GM18511 (cell line): Measurements from ENCODE around the gene ADM5.
"Not testable (repeated sequence)": the region's sequence is repeated elsewhere in the genome, so short reads cannot be mapped to it uniquely, and the experiment has no call there.

Source experiments
- ATAC-seq: cut with Tn5 transposase; IDR thresholded peaks from one replicate; pipeline ENCODE4 v1.9.1; 2021; ENCODE audit warnings: mild to moderate bottlenecking, moderate library complexity; ENCODE audit not compliant: unreplicated experiment

Gene ADM5

DNA sequence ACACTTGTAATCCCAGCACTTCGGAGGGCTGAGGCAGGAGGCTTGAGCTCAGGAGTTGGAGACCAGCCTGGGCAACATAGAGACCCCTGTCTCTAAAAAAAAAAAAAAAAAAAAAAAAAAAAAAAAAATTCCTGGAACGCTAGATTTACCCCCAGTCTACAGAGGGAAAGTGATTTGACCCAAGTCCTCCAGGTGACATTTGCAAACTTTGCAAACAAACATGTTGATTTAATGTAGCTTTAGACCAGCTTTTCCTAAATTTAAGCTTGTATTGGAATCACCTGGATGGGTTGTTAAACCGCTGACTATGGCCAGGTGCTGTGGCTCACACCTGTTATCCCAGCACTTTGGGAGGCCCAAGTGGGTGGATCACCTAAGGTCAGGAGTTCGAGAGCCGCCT, 10.0 kb downstream of the ADM5 start:
- ATAC-seq, result no peak

DNA sequence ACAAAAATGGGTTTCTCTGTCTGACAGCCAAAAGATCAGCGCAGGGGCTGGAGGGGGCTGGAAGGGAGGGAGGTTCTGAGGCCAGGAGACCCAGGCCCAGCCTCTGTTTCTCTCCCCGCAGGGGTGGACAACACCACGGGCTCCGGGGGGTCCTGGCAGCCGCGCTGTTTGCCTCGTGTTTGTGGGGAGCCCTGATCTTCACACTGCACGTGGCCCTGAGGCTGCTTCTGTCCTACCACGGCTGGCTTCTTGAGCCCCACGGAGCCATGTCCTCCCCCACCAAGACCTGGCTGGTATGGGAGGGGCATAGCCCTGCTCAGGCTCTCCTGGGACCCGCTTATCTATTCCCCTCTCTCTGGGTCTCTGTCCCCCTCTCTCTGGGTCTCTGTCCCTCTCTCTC, 11.2 kb downstream of the ADM5 start:
- ATAC-seq, result no peak

DNA sequence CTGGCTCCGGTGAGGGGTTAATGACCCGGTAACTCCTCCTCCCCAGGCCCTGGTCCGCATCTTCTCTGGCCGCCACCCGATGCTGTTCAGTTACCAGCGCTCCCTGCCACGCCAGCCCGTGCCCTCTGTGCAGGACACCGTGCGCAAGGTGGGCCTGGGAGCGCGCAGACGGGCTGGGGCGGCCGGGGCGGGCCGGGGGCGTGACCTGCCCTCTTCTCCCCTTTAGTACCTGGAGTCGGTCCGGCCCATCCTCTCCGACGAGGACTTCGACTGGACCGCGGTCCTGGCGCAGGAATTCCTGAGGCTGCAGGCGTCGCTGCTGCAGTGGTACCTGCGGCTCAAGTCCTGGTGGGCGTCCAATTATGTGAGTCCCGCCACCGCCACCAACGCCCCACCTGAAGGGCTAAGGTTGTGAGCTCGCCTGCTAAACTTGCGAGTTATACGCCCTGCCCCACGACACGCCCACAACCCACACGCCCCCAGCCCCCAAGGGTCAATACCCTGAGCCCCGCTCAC, 11.9 kb downstream of the ADM5 start:
- no peak for ATAC-seq

DNA sequence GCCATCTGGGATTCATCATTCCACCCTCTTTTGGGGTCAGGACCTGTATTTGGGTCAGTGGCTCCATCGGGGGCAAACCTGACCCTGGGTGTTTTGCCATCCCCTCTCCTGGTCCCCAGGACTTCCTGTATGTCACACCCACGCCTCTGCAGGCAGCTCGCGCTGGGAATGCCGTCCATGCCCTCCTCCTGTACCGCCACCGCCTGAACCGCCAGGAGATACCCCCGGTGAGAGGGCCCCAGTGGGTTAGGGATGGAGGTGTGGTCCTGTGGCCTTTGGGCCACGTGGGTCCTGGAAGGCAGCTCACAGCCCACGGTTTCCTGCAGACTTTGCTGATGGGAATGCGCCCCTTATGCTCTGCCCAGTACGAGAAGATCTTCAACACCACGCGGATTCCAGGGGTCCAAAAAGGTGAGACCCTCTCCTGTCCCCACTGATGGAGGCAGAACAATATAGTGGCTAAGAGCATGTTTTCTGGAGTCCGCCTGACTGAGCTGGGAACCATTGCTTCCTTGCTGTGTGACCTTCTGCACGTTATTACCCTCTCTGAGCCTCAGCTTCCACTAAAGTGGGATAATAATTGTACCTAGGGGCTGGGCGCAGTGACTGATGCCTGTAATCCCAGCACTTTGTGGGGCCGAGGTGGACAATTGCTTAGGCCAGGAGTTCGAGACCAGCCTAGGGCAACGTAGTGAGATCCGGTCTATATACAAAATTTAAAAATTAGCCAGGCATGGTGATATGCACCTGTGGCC, 15.7 kb downstream of the ADM5 start:
- ATAC-seq, result no peak

DNA sequence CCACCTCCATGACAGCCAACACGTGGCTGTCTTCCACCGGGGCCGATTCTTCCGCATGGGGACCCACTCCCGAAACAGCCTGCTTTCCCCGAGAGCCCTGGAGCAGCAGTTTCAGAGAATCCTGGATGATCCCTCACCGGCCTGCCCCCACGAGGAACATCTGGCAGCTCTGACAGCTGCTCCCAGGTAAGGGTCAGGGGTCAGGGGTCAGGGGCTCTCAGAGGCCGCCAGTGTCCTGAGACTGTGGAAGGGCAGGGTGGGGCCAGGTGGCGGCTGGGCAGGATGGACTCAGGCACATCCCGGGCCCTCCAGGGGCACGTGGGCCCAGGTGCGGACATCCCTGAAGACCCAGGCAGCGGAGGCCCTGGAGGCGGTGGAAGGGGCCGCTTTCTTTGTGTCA, 16.5 kb downstream of the ADM5 start:
- ATAC-seq, result no peak

DNA sequence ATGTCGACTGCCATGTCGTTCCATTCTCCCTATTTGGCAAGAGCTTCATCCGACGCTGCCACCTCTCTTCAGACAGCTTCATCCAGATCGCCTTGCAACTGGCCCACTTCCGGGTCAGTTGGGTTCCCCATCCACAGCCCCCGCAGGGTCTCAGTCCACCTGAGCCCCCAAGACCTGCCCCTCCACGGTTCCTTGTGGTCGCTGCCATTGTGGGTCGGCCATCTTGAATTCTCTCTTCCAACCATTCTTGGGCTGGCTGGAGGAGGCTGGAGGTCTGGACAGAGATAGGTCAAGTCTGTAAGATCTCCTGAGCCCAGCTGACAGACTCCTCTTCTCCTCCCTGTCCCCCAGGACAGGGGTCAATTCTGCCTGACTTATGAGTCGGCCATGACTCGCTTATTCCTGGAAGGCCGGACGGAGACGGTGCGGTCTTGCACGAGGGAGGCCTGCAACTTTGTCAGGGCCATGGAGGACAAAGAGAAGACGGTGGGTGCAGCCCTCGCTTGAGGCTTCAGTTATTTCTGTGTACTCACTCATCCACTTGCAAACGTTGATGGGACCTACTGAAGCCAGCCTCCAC, 21.1 kb downstream of the ADM5 start:
- ATAC-seq, result no peak

DNA sequence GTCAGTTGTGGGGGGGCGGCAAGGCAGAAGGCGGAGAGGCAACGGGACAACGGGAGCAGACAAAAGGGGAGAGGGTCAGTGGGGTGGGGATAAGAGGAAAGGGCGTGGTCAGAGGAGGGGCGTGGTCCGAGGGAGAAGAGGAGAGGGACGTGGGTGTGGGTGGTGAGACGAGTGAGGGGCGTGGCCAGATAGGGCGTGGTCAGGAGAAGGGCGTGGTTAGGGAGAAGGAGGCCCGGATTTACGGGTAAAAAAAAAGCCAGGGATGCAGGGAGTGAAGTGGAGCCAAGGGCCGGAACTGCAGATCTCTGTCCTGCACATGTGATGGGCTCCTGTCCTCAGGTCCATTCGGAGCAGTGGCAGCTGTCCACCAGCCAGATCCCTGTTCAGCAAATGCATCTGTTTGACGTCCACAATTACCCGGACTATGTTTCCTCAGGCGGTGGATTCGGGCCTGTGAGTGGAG, 23.0 kb downstream of the ADM5 start:
- ATAC-seq, result no peak

DNA sequence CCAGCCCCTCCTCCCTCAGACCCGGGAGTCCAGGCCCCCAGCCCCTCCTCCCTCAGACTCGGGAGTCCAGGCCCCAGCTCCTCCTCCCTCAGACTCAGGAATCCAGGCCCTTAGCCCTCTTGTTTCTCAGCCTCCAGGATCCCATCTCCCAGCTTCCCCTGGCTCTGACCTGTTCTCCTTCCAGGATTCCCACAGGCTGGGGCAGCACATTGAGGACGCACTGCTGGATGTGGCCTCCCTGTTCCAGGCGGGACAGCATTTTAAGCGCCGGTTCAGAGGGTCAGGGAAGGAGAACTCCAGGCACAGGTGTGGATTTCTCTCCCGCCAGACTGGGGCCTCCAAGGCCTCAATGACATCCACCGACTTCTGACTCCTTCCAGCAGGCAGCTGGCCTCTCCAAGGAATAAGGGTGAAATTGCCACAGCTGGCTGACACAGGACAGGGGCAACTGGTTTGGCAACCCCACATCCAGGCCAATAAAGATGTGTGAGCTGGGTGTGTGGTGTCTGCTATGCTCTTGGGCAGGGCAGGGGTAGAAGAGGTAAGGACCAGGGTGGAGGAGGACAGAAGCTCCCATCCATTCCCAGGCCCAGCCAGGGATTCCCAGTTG, 23.9 kb downstream of the ADM5 start:
- ATAC-seq, result no peak

DNA sequence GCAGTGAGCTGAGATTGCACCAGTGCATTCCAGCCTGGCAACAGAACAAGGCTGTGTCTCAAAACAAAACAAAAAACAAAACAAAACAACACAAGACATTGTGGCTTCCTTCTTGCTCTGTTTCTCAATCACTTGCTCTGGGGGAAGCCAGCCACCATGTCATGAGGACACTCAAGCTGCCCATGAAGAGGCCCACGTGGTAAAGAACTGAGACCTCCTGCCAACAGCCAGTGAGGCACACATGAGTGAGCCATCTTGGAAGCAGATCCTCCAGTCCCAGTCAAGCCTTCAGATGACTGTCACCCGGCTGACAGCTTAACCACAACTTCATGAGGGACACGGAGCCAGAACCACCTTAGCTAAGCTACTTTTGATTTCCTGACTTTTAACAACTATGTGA, 26.8 kb downstream of the ADM5 start:
- ATAC-seq, result no peak

DNA sequence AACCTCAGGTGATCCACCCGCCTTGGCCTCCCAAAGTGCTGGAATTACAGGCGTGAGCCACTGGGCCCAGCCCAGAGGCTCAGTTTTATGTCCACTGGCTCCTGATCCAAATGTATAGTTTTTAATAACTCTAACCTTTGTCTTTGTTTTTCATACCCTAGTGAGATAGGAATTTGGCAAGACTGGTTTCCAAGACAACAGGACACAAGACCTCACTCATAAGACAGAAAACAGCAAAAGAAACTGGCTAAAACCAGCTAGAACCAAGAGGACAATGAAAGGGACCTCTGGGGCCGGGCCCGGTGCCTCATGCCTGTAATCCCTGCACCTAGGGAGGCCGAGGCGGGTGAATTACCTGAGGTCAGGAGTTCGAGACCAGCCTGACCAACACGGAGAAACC, 29.1 kb downstream of the ADM5 start:
- no peak for ATAC-seq

DNA sequence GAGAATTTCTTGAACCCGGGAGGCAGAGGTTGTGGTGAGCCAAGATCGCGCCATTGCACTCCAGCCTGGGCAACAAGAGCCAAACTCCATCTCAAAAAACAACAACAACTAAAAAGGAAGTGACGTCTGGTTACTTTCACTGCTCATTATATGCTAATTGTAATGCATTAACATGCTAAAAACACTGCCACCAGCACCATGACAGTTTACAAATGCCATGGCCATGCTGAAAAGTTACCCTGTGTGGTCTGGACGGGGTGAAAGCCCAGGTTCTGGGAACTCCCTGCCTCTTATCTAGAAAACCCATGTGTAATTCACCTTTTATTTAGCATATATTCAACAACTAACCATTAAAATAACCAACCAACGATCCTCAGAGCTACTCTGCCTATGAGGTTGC, 29.6 kb downstream of the ADM5 start:
- no peak for ATAC-seq

DNA sequence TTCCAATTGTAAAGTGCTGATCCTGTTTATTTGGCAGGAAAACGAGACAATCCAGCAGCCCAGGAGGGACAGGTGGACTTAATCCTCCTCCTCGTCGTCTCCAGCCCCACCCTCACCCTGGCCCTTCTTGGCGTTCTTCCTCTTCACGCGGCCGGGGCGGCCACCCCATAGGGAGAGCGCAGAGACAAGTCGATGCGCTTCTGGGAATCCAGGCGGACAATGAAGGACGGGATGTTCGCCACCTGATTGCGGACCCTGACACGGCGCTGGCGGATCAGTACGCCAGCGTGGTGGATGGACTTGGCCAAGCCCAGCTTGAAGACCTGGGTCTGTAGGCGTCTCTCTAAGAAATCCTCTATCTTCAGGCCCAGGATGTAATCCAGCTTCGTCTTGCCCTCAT, 30.0 kb downstream of the ADM5 start:
- not testable (repeated sequence) for ATAC-seq

DNA sequence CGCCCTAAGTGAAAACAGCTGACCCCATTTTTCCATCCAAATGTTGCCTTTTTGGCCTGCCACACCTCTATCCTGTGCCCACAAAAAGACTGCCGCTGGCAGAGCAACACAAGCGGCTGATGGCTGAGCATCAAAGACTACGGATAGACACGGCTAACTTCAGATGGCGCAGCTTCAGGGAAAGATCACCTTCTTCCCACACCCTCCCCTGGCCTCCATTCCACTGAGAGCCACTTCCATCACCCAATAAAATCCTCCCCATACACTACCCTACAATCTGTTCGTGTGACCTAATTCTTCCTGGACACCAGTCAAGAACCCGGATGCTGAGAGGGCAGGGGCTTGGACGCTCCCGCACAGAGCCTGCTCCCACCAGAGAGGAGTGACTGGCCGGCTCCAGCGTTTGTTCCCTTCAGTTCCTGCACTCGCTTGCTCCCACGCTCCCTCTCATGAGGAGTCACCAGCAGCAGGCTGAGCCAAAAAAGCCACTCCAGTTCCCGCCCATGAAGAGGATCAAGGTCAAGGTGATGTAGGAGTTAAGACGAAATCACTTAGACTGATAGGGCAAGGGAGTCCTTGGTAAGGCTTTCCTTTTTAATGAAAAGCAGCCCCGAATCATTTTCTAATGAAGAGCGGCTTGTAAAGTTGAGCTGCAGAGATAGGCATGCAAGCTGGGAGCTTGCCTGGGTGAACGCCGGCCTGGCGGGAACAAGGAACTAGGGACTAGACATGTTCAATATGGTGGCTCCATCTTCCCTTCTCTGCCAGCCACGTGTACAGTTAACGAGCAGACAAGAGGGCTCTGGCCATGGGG, 38.0 kb downstream of the ADM5 start:
- ATAC-seq, result no peak

DNA sequence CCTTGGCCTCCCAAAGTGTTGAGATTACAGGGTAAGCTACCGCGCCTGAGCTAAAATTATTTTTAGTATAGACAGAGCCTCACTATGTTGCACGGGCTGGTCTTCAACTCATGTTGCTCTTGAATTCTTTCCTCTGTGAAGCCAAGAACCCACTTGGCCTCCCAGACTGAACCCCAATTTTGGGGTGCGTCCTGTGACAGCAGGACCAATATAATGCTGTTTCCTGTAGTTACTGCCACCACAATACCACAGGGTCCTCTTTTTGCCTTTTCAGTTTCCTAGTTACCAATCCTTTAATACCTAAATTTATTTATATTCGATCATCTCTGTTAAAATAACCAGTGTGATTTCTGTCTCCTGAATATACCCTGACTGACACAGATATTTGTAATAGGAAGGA, 40.8 kb downstream of the ADM5 start:
- no peak for ATAC-seq

DNA sequence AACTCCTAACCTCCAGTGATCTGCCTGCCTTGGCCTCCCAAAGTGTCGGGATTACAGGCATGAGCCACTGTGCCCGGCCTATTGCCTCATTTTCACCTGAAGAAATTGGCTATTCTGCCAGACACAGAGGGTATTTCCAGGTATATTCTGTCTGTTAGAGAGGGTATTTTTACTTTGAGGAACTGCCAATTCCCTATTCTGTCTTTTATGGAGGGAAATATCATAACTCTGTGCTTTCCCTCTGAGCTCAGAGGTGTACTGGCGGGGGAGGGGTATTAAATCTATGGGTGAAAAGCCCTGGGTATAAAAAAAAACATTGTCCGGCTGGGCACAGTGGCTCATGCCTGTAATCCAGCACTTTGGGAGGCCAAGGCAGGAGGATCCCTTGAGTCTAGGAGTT, 48.9 kb downstream of the ADM5 start:
- ATAC-seq, result no peak

DNA sequence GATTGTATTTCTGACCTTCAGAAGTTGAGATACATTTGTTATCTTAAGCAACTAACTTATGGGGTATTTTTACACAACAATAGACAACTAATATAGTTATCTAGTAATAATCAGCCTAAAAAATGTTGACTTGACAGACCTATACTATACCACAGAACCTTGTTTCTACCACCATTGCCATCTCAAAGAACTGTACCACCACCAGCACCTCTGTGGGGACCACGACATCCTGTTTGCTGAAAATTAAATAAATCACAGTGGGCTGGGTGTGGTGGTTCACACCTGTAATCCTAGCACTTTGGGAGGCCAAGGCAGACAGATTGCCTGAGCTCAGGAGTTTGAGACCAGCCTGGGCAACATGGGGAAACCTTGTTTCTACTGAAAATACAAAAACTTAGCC, 49.7 kb downstream of the ADM5 start:
- no peak for ATAC-seq

DNA sequence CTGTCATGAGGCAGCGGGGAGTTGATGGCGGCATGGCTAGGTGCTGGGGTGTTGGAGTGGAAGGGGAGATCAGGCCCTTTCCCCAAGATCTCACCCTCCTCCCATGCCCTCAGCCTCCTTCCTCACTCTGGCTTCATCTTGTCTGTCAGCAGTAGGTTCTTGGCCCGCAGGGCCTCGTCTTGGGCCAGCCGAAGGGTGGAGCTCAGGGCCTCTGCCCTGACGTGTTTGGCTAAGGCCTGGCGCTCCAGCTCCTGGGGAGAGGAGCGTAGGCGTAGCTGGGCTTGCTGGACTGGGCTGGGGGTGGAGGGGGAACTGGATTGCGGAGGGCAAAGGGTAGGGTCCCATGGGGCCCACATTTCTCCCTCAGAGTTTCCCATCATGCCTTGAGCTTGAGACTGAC, 50.5 kb downstream of the ADM5 start:
- ATAC-seq, result no peak
